Measurements from ENCODE around the gene UBE2V1.

- TF ChIP-seq MAX (IDR thresholded peaks at IDR 0.05) (no peak), MXI1 (IDR thresholded peaks at IDR 0.05; ENCODE audit: borderline replicate concordance, low read depth, low read length) (no peak)
Observed at GRCh38 chr20:50099113-50099512, 13.8 kb downstream of the UBE2V1 start.
